ENCODE results near the gene ANKRD65. TPM values are rescaled to one million over a fixed set of nuclear protein-coding genes. Genes with fewer than 3 reads are reported as not detected.
"Not testable (repeated sequence)": the region's sequence is repeated elsewhere in the genome, so short reads cannot be mapped to it uniquely, and the experiment has no call there.

The ANKRD65 gene
- total RNA-seq, 1 experiment from 2014 or later, result not detected

GRCh38 chr1:1430992-1431844 lies 10.1 kb upstream of the ANKRD65 start:
- DNase-seq (ENCODE audit: low read depth), result no peak

GRCh38 chr1:1430114-1430982 lies 9.3 kb upstream of the ANKRD65 start:
- DNase-seq (ENCODE audit: low read depth), result peak; percentile 62

- DNase-seq (ENCODE audit: low read depth), result no peak
Observed at GRCh38 chr1:1429671-1430073, 8.6 kb upstream of the ANKRD65 start.

GRCh38 chr1:1428967-1429366 lies 7.9 kb upstream of the ANKRD65 start:
- DNase-seq (ENCODE audit: low read depth), result not testable (repeated sequence)

GRCh38 chr1:1428174-1428573 lies 7.1 kb upstream of the ANKRD65 start:
- DNase-seq (ENCODE audit: low read depth), result no peak

- no peak for DNase-seq (ENCODE audit: low read depth)
Observed at GRCh38 chr1:1427820-1428148, 6.7 kb upstream of the ANKRD65 start.

- no peak for DNase-seq (ENCODE audit: low read depth)
Observed at GRCh38 chr1:1427106-1427819, 6.2 kb upstream of the ANKRD65 start.

GRCh38 chr1:1426496-1427105 lies 5.5 kb upstream of the ANKRD65 start:
- DNase-seq (ENCODE audit: low read depth), result no peak

- no peak for DNase-seq (ENCODE audit: low read depth)
Observed at GRCh38 chr1:1425753-1426495, 4.8 kb upstream of the ANKRD65 start.

- no peak for DNase-seq (ENCODE audit: low read depth)
Observed at GRCh38 chr1:1425426-1425752, 4.3 kb upstream of the ANKRD65 start.

GRCh38 chr1:1424707-1425106 lies 3.6 kb upstream of the ANKRD65 start:
- no peak for DNase-seq (ENCODE audit: low read depth)

- no peak for DNase-seq (ENCODE audit: low read depth)
Observed at GRCh38 chr1:1423245-1423597, 2.1 kb upstream of the ANKRD65 start.

GRCh38 chr1:1422465-1423244 lies 1.6 kb upstream of the ANKRD65 start:
- DNase-seq (ENCODE audit: low read depth), result peak; percentile 63

- no peak for DNase-seq (ENCODE audit: low read depth)
Observed at GRCh38 chr1:1421907-1422464, 910 bp upstream of the ANKRD65 start.

GRCh38 chr1:1420654-1421141 lies 378 bp downstream of the ANKRD65 start:
- DNase-seq (ENCODE audit: low read depth), result no peak

GRCh38 chr1:1419813-1420653 lies 1.0 kb downstream of the ANKRD65 start:
- DNase-seq (ENCODE audit: low read depth), result no peak

- DNase-seq (ENCODE audit: low read depth), result no peak
Observed at GRCh38 chr1:1419363-1419812, 1.7 kb downstream of the ANKRD65 start.

- no peak for DNase-seq (ENCODE audit: low read depth)
Observed at GRCh38 chr1:1418464-1419362, 2.4 kb downstream of the ANKRD65 start.

Data from RPMI7951 (cell line).